Uterus (tissue), 4 donors: ENCODE data around the gene C3orf52. TPM values are rescaled to one million over a fixed set of nuclear protein-coding genes. Genes with fewer than 3 reads are reported as not detected.

Experiments used
- DNase-seq, 2 donors: peaks; one replicate each; pipeline ENCODE4 v3.0.0-alpha.2; 2019 to 2020
- H3K27ac ChIP-seq, 2 donors: fragments of 200-600 bp; sonication (generic); 1 replicate in 1 of 2; 2 replicates in 1 of 2; pipeline ENCODE4 v1.5.1; 2016 to 2018
- H3K27me3 ChIP-seq, 2 donors: fragments of 200-600 bp; sonication (generic); one replicate each; pipeline ENCODE4 v1.5.1; 2018 to 2019; ENCODE audit warnings: control low read depth in 1 of 2
- H3K36me3 ChIP-seq, 2 donors: fragments of 200-600 bp; sonication (generic); one replicate each; pipeline ENCODE4 v1.5.1; 2019; ENCODE audit warnings: control low read depth in 1 of 2
- H3K4me1 ChIP-seq, 2 donors: fragments of 200-600 bp; sonication (generic); one replicate each; pipeline ENCODE4 v1.5.1; 2018 to 2019; ENCODE audit warnings: control low read depth in 1 of 2
- H3K4me3 ChIP-seq, 2 donors: fragments of 200-600 bp; sonication (generic); 1 replicate in 1 of 2; 2 replicates in 1 of 2; pipeline ENCODE4 v1.5.1; 2018 to 2019; ENCODE audit warnings: mild to moderate bottlenecking in 1 of 2
- H3K9me3 ChIP-seq, 2 donors: fragments of 200-600 bp; sonication (generic); one replicate each; pipeline ENCODE4 v1.5.1; 2019; ENCODE audit warnings: control low read depth in 1 of 2
- CTCF ChIP-seq, 4 experiments: fragments of 200-600 bp in 2 of 4; fragments of 450-650 bp in 2 of 4; sonication (generic) in 2 of 4; IDR thresholded peaks; one replicate each; pipeline ENCODE4 v1.5.1; 2016 to 2019; ENCODE audit warnings: antibody characterized with exemption in 4 of 4, mild to moderate bottlenecking in 2 of 4, moderate library complexity in 1 of 4
- POLR2A ChIP-seq, 2 donors: fragments of 450-650 bp; IDR thresholded peaks; one replicate each; pipeline ENCODE4 v1.6.1; 2016; ENCODE audit warnings: antibody characterized with exemption in 2 of 2, mild to moderate bottlenecking in 1 of 2, moderate library complexity in 1 of 2
- intact Hi-C: fragments of 100-400 bp; cut with DNase I; formaldehyde crosslinking; loops from one replicate; pipeline ENCODE4 v1.15.1; 2023; ENCODE audit warnings: low total_unique reads
- total RNA-seq, 4 donors: library from RNA; depleted of rRNA in 3 of 4; stranded (reverse); fragments of >200 nt in 3 of 4; gene quantifications; one replicate each; pipeline versions ENCODE4 v1.1.0 to v1.2.4, GENCODE V29; 2014 to 2023
- donor health status: DM: yes; HTN: yes; CAD: no.

Gene C3orf52
- total RNA-seq, 4 donors from 2014 or later = 0.51 to 4.4 (median 1.5) TPM

- Histone ChIP-seq H3K9me3 (no peaks in the 10 kb centered on the region), H3K27ac (no peak overlapping the region), H3K27me3 (no peaks in the 10 kb centered on the region), H3K4me3 (no peak overlapping the region), H3K4me1 (no peaks in the 10 kb centered on the region), H3K36me3 (no peaks in the 10 kb centered on the region)
- no peak for DNase-seq
- intact Hi-C loops = no loop called here
- no peak for TF ChIP-seq POLR2A (IDR thresholded peaks at IDR 0.05)
- TF ChIP-seq CTCF (IDR thresholded peaks at IDR 0.05) = no peak
These were observed 28.5 kb downstream of the C3orf52 start for GRCh38 chr3:112114576-112115160.

GRCh38 chr3:112115161-112115739, 29.1 kb downstream of the C3orf52 start:
- no peak overlapping the region for H3K4me3 ChIP-seq
- intact Hi-C loops = no loop called here
- DNase-seq = no peak
- H3K36me3 ChIP-seq = no peaks in the 10 kb centered on the region
- H3K27me3 ChIP-seq = no peaks in the 10 kb centered on the region
- no peaks in the 10 kb centered on the region for H3K4me1 ChIP-seq
- no peaks in the 10 kb centered on the region for H3K9me3 ChIP-seq
- H3K27ac ChIP-seq = no peak overlapping the region
- TF ChIP-seq POLR2A (IDR thresholded peaks at IDR 0.05) (no peak), CTCF (IDR thresholded peaks at IDR 0.05) (no peak)

- DNase-seq = no peak
- H3K27me3 ChIP-seq = no peaks in the 10 kb centered on the region
- H3K4me3 ChIP-seq = no peak overlapping the region
- TF ChIP-seq POLR2A (IDR thresholded peaks at IDR 0.05) (no peak), CTCF (IDR thresholded peaks at IDR 0.05) (no peak)
- no peaks in the 10 kb centered on the region for H3K9me3 ChIP-seq
- no peak overlapping the region for H3K27ac ChIP-seq
- no peaks in the 10 kb centered on the region for H3K4me1 ChIP-seq
- H3K36me3 ChIP-seq = no peaks in the 10 kb centered on the region
- intact Hi-C loops = no loop called here
These were observed 29.7 kb downstream of the C3orf52 start for GRCh38 chr3:112115806-112116383.

GRCh38 chr3:112116748-112117186, 30.6 kb downstream of the C3orf52 start:
- H3K4me3 ChIP-seq = no peak overlapping the region

More at GRCh38 chr3:112116748-112117186, 30.6 kb downstream of the C3orf52 start:
- H3K27ac ChIP-seq = no peak overlapping the region
- H3K36me3 ChIP-seq = no peaks in the 10 kb centered on the region
- H3K27me3 ChIP-seq = no peaks in the 10 kb centered on the region
- H3K4me1 ChIP-seq = no peaks in the 10 kb centered on the region
- intact Hi-C loops = no loop called here
- no peaks in the 10 kb centered on the region for H3K9me3 ChIP-seq
- TF ChIP-seq POLR2A (IDR thresholded peaks at IDR 0.05) (no peak), CTCF (IDR thresholded peaks at IDR 0.05) (no peak)
- DNase-seq = no peak
